Erythroblast (primary cell): ENCODE results near the gene ACOT7.

Experiments used
- GATA1 ChIP-seq: IDR thresholded peaks from 2 replicates; pipeline ENCODE4 v1.6.1; 2011; ENCODE audit warnings: low read depth, mild to moderate bottlenecking, control low read depth, low read length, moderate library complexity
- POLR2A ChIP-seq: IDR thresholded peaks from 2 replicates; pipeline ENCODE4 v1.6.1; 2011; ENCODE audit warnings: mild to moderate bottlenecking, low read length

GRCh38 chr1:6265151-6265550 lies 128.4 kb downstream of the ACOT7 start:
- TF ChIP-seq POLR2A = no peak
- no peak for TF ChIP-seq GATA1
